Endodermal cell (in vitro differentiated cells): ENCODE data around the gene DNAJC18. TPM values are rescaled to one million over a fixed set of nuclear protein-coding genes. Genes with fewer than 3 reads are reported as not detected.

Experiments
- DNase-seq: peaks from one replicate; pipeline ENCODE4 v3.0.0-alpha.2; 2017
- H3K27ac ChIP-seq: 2 replicates; pipeline ENCODE4 v1.5.1; 2013; ENCODE audit warnings: mild to moderate bottlenecking, low read depth, low read length, moderate library complexity
- H3K27me3 ChIP-seq: 2 replicates; pipeline ENCODE4 v1.6.1; 2013; ENCODE audit warnings: mild to moderate bottlenecking, low read length, moderate library complexity; ENCODE audit not compliant: insufficient read depth, control insufficient read depth, poor library complexity, severe bottlenecking
- H3K36me3 ChIP-seq: 2 replicates; pipeline ENCODE4 v1.7.0; 2013; ENCODE audit warnings: mild to moderate bottlenecking, low read length, moderate library complexity; ENCODE audit not compliant: control insufficient read depth, insufficient read depth
- H3K4me1 ChIP-seq: one replicate; pipeline ENCODE4 v1.7.0; 2013; ENCODE audit warnings: low read length; ENCODE audit not compliant: control insufficient read depth, insufficient read depth
- H3K4me3 ChIP-seq: 2 replicates; pipeline ENCODE4 v1.5.1; 2013; ENCODE audit warnings: mild to moderate bottlenecking, low read length, moderate library complexity
- H3K9ac ChIP-seq: 2 replicates; pipeline ENCODE4 v1.6.1; 2013; ENCODE audit warnings: mild to moderate bottlenecking, low read length, moderate library complexity; ENCODE audit not compliant: poor library complexity, severe bottlenecking; ENCODE audit errors: extremely low read depth
- H3K9me3 ChIP-seq: 2 replicates; pipeline ENCODE4 v1.6.1; 2013; ENCODE audit warnings: mild to moderate bottlenecking, low read length, moderate library complexity; ENCODE audit not compliant: control insufficient read depth
- H3K27ac Mint-ChIP-seq: 2 replicates; pipeline ENCODE4 v1.8.0; 2020; ENCODE audit warnings: mixed read lengths
- H3K27me3 Mint-ChIP-seq: 2 replicates; pipeline ENCODE4 v1.8.0; 2021; ENCODE audit warnings: mild to moderate bottlenecking, mixed read lengths; ENCODE audit not compliant: insufficient read depth
- H3K36me3 Mint-ChIP-seq: 2 replicates; pipeline ENCODE4 v1.8.0; 2020; ENCODE audit warnings: low read depth, mixed read lengths
- H3K4me1 Mint-ChIP-seq: 2 replicates; pipeline ENCODE4 v1.8.0; 2020; ENCODE audit warnings: mixed read lengths
- H3K4me3 Mint-ChIP-seq: 2 replicates; pipeline ENCODE4 v1.8.0; 2020; ENCODE audit warnings: mild to moderate bottlenecking, moderate library complexity, mixed read lengths
- H3K9me3 Mint-ChIP-seq: 2 replicates; pipeline ENCODE4 v1.8.0; 2020; ENCODE audit warnings: mild to moderate bottlenecking, mixed read lengths
- WGBS, 2 experiments: methylation state at CpG; one replicate each; pipeline versions ENCODE4 v1.1.5 to v1.1.7; 2013; ENCODE audit warnings: missing lambda C conversion rate in 2 of 2, mixed read lengths in 1 of 2; ENCODE audit not compliant: insufficient coverage in 1 of 2, insufficient read length in 1 of 2; 5-methylcytosine and 5-hydroxymethylcytosine counted together
- total RNA-seq, 2 donors: library from RNA; stranded (reverse); fragmentation: NEBNext Ultra II Directional in 1 of 2; extraction: Animal tissue kit (Norgen Biotek cat#: 25700) in 1 of 2; gene quantifications; 2 replicates in 1 of 2; 3 replicates in 1 of 2; pipeline ENCODE4 v1.2.1, GENCODE V29; 2021
- TF ChIP-seq, protein P1 (sequence below): fragments of 200-600 bp; sonication (generic); conservative IDR thresholded peaks from 2 replicates; pipeline ENCODE4 v1.5.0; 2021; ENCODE audit warnings: antibody characterized with exemption, mild to moderate bottlenecking

DNAJC18 gene
- total RNA-seq, 2 donors from 2014 or later = 21.8 to 26.6 TPM

GRCh38 chr5:139408191-139408590 is 31.1 kb downstream of the DNAJC18 start:
- Mint-ChIP-seq H3K27me3 (no peaks in the 10 kb centered on the region), H3K9me3 (no peaks in the 10 kb centered on the region), H3K4me1 (peaks cover 12% of the 10 kb centered on the region), H3K27ac (no peak overlapping the region), H3K4me3 (no peak overlapping the region), H3K36me3 (peaks cover 6% of the 10 kb centered on the region)
- no peak for DNase-seq
- Histone ChIP-seq H3K9ac (no peak overlapping the region), H3K4me3 (no peak overlapping the region), H3K4me1 (peaks cover 9% of the 10 kb centered on the region), H3K27ac (no peak overlapping the region), H3K36me3 (peaks cover 5% of the 10 kb centered on the region), H3K9me3 (no peaks in the 10 kb centered on the region), H3K27me3 (no peaks in the 10 kb centered on the region)
- TF ChIP-seq, protein P1, sequence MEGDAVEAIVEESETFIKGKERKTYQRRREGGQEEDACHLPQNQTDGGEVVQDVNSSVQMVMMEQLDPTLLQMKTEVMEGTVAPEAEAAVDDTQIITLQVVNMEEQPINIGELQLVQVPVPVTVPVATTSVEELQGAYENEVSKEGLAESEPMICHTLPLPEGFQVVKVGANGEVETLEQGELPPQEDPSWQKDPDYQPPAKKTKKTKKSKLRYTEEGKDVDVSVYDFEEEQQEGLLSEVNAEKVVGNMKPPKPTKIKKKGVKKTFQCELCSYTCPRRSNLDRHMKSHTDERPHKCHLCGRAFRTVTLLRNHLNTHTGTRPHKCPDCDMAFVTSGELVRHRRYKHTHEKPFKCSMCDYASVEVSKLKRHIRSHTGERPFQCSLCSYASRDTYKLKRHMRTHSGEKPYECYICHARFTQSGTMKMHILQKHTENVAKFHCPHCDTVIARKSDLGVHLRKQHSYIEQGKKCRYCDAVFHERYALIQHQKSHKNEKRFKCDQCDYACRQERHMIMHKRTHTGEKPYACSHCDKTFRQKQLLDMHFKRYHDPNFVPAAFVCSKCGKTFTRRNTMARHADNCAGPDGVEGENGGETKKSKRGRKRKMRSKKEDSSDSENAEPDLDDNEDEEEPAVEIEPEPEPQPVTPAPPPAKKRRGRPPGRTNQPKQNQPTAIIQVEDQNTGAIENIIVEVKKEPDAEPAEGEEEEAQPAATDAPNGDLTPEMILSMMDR = no peak
- 89 to 94% methylated on average over 2 to 7 of the region's 7 CpGs for WGBS, 2 experiments

DNA sequence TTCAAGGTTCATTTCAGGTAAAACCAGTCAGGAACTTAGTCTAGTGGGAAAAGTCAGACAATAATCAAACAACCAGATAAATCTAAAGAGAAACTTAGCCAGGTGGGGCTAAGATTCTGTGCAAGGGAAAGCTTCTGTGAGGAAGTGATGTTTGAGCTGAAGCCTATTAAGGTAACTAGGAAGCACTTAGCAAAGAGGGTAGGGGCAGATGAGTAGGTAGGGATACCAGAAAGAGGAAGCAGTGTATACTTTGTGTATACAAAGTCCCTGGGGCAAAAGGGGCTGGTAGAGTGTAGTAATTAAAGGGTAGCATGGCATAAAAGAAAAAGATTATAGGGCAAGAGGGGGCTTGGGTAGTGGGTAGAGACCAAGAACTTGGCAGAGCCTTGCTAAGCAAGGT is 31.8 kb downstream of the DNAJC18 start:
- no peak overlapping the region for H3K27ac Mint-ChIP-seq
- H3K9me3 Mint-ChIP-seq = no peaks in the 10 kb centered on the region
- no peak overlapping the region for H3K4me3 Mint-ChIP-seq
- DNase-seq = no peak
- no peaks in the 10 kb centered on the region for H3K27me3 ChIP-seq
- no peak overlapping the region for H3K4me3 ChIP-seq
- no peaks in the 10 kb centered on the region for H3K9me3 ChIP-seq
- no peak overlapping the region for H3K9ac ChIP-seq
- H3K4me1 Mint-ChIP-seq = peaks cover 17% of the 10 kb centered on the region
- peaks cover 5% of the 10 kb centered on the region for H3K36me3 ChIP-seq
- TF ChIP-seq, protein P1 = no peak
- H3K27ac ChIP-seq = no peak overlapping the region
- H3K36me3 Mint-ChIP-seq = peaks cover 1% of the 10 kb centered on the region
- peaks cover 11% of the 10 kb centered on the region for H3K4me1 ChIP-seq
- H3K27me3 Mint-ChIP-seq = no peaks in the 10 kb centered on the region

DNA sequence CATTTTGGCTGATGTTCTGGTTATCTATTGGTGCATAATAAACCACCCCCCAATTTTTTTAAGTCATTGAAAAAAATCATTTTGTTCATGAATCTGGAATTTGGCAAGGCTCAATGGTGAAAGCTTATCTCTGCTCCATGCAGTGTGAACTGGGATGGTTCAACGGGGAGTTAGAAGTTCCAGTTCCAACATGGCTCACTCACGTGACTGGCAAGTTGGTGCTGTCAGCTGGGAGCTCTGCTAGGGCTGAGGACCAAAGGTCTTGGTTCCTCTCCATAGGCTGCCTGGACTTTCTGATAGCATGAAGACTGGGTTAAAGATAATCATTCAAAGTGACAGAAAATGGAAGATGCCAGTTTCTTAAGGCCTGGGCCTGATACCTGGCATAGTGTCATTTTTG is 32.4 kb downstream of the DNAJC18 start:
- H3K4me1 ChIP-seq = peaks cover 11% of the 10 kb centered on the region
- no peaks in the 10 kb centered on the region for H3K9me3 ChIP-seq
- peaks cover 5% of the 10 kb centered on the region for H3K36me3 ChIP-seq
- no peak for DNase-seq
- Mint-ChIP-seq H3K27ac (no peak overlapping the region), H3K4me3 (no peak overlapping the region), H3K4me1 (peaks cover 17% of the 10 kb centered on the region), H3K9me3 (no peaks in the 10 kb centered on the region), H3K27me3 (no peaks in the 10 kb centered on the region), H3K36me3 (no peaks in the 10 kb centered on the region)
- H3K27ac ChIP-seq = no peak overlapping the region
- 92 to 97% methylated on average over 2 of the region's 2 CpGs for WGBS, 2 experiments
- no peaks in the 10 kb centered on the region for H3K27me3 ChIP-seq
- no peak overlapping the region for H3K4me3 ChIP-seq
- TF ChIP-seq, protein P1 = no peak
- no peak overlapping the region for H3K9ac ChIP-seq
